Measurements from ENCODE around the gene RAPSN.

GRCh38 chr11:47440054-47440476 is 8.9 kb downstream of the RAPSN start:
- TF ChIP-seq CTCF (IDR thresholded peaks at IDR 0.05) (no peak), POLR2AphosphoS5 (IDR thresholded peaks at IDR 0.05) (no peak), POLR2A (IDR thresholded peaks at IDR 0.05) (no peak), EP300 (IDR thresholded peaks at IDR 0.05) (no peak)

All from suprapubic skin (tissue), 4 donors.